HTR-8/SVneo (cell line): ENCODE measurements around the gene ZNF77.
A peak's percentile ranks its signal among the peaks of the same experiment; 100 is the strongest.
"Not testable (repeated sequence)": the region's sequence is repeated elsewhere in the genome, so short reads cannot be mapped to it uniquely, and the experiment has no call there.

Source experiments
- DNase-seq: peaks from one replicate; pipeline ENCODE4 v3.0.0; 2011; ENCODE audit warnings: low spot score, mixed read lengths; ENCODE audit not compliant: insufficient read length
- FAIRE-seq: peaks from 2 replicates; lab custom pipeline; 2011; peaks lifted over from hg19 to GRCh38; lab: Jason Lieb, UNC

ZNF77 gene

GRCh38 chr19:2944775-2945574, at the start of gene ZNF77:
TSS of gene ZNF77 (minus strand) at chr19:2944971. CDS start at chr19:2944840, 131 bp downstream.
- peak; percentile 83 for FAIRE-seq

DNA sequence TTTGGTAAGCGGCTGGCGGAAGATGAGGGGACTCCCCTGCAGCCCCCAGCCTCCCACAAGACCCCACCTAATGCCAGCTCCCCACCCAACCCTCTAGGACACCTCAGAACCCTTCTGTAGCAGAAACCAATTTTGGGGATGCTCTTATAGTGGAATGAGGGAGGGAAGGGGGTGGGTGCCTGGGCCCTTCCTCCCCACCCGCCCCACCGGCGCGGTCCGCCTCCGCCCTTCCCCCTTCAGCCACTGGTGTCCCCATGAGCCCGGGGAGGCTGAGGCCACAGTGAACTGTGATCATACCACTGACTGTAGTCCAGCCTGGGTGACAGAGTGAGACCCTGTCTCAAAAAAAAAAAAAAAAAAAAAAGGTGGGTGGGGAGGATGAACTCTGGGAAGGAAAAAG, 48.8 kb upstream of the ZNF77 start:
- FAIRE-seq (no peak), DNase-seq (no peak)

More at GRCh38 chr19:2944775-2945574, at the start of gene ZNF77:
- DNase-seq: peak; percentile 99

- FAIRE-seq (no peak), DNase-seq (no peak)
Observed at GRCh38 chr19:2992958-2993357, 48.2 kb upstream of the ZNF77 start.

DNA sequence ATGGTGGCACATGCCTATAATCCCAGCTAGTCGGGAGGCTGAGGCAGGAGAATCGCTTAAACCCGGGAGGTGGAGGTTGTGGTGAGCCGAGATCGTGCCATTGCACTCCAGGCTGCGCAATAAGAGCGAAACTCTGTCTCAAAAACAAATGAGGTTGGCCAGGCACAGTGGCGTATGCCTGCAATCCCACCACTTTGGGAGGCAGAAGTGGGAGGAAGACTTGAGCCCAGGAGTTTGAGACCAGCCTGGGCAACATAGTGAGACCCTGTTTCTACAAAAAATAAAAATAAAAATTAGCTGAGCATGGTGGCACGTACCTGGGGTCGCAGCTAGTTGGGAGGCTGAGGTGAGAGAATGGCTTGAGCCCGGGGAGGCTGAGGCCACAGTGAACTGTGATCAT, 47.6 kb upstream of the ZNF77 start:
- FAIRE-seq, DNase-seq: not testable (repeated sequence)

DNA sequence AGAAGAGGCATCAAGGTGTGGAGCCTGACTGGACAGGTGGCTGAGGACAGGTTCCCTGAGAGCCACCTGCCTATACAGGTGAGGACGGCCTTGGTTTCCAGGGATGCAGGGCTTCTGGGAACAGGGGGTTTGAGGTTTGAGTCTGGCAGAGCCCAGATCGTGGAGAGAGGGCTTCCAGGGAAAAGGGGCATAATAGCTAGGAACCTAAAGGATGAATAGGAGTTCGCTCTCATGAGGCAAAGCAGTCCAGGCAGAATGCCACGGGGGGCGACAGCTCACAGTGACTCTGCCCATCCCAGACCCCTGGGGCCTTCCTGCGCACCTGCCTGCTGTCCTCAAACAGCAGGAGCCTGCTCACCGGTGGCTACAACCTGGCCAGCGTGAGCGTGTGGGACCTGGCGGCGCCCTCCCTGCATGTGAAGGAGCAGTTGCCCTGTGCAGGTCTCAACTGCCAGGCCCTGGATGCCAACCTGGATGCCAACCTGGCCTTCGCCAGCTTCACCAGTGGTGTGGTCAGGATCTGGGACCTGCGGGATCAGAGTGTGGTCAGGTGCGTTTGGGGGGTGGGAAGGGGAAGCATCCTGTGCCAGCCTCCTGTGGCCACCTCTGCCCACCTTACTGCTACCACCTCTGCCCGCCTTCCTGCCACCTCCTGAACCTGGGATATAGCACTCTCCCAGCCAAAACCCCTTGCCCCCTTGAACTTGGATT, 44.6 kb upstream of the ZNF77 start:
- DNase-seq: no peak
- no peak for FAIRE-seq

DNA sequence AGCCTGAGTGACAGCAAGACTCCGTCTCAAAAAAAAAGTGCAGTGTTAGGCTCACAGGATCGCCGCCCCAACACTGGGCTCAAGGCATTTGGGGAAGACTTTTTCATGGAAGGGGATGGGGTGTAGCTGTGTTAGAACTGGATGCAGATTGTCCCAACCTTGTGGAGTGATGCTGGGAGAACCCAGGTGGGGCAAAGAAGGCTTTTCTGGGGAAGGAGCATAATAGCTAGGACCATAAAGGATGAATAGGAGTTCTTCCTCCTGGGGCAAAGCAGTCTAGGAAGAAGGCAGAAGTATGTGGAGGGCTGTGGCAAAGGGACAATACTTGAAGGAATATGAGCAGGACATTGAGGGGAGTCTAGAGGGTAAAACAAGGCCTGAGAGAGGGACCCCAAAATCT, 43.8 kb upstream of the ZNF77 start:
- DNase-seq (no peak), FAIRE-seq (no peak)

DNA sequence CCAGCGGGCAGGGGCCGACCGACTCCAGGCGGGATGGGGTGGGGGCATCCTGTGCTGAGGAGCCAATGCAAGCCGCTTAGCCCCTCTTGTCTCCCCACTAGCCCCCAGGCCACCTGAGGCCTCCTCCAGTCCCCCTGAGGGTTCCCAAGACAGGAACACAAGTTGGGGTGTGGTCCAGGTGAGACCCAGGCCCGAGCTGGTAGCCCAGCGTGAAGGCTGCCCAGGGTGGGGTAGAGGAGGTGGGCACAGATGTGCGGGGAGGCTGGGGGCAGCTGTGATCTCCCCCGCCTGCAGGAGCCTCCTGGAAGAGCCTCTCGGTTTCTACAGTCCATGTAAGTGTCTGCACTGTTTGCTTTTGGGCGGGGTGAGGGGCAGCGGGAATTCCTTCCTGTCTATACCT, 43.0 kb upstream of the ZNF77 start:
- DNase-seq: no peak
- FAIRE-seq: no peak

GRCh38 chr19:2986951-2987524, 42.3 kb upstream of the ZNF77 start:
- FAIRE-seq (no peak), DNase-seq (no peak)

GRCh38 chr19:2984215-2984528, 39.4 kb upstream of the ZNF77 start:
- DNase-seq (no peak), FAIRE-seq (no peak)

DNA sequence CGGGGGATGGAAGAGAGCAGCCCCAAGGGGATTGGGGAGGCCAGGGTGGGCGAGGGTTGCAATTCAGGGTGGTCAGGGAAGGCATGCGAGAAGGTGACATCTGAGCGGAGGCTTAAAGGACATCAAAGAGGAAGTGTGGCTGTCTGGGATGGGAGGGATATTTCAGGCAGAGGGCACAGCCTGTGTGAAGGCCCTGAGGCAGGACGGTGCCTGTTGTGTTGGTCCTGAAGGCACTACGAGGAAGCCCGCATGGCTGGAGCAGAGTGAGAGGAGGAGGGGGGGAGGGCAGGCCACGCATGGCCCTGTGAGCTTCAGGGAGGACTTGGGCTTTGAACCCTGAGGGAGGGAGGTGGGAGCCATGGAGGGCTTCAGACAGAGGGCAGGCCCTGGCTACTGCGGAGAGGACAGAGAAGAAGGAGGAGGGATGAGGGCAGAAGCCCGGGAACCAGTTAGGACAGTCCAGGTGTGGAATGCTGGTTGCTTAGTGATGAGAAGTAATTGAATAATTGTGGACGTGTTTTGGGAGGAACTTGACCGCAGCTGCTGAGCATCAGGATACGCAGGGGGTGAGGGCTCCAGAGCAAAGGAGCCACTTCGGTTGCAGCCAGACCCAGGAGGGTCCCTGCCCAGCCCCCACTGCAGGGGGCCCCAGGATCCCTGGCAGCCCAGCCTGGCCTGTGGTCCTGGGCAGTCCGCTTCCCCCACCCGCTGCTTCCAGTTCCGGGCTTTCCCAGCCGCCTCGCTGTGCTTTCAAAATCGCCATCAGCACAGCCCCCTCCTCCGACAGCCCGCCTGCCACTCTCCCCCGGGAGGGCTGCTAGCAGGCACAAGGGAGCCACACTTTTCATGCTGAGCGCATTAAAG, 38.8 kb upstream of the ZNF77 start:
- DNase-seq: no peak
- FAIRE-seq: no peak

DNA sequence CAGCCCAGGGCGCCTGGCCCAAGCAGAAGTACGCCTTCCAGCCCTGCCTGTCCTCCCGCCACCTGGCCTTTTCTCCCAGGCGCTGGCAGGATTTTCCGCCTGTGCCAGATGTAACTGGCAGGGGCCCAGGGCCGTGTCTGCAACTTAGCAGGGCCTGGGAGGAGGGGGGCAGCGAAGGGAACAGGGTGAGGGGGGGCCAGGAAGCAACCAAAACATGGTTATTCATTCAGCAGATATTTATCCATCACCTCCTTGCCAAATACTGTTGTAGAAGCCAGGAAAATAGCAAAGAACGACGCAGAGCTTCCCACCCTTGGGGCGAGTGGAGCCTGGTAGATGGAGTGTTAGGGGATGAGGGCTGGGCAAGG, 38.2 kb upstream of the ZNF77 start:
- FAIRE-seq: no peak
- DNase-seq: no peak

GRCh38 chr19:2982561-2982960, 37.8 kb upstream of the ZNF77 start:
- FAIRE-seq (no peak), DNase-seq (no peak)

GRCh38 chr19:2981898-2982297, 37.1 kb upstream of the ZNF77 start:
- no peak for FAIRE-seq
- DNase-seq: no peak

DNA sequence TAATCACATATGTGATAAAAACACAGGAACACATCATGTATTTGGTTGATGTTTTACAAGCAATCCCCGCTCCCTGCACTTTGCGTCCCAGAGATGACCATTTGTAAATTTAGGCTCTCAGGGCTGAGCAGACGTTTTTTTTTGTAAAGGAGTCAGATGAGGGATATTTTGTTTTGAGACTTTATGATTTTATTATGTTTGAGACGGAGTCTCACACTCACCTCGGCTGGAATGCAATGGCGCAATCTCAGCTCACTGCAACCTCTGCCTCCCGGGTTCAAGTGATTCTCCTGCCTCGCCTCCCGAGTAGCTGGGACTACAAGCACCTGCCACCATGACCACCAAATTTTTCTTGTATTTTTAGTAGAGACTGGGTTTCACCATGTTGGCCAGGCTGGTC, 34.0 kb upstream of the ZNF77 start:
- no peak for DNase-seq
- FAIRE-seq: no peak

DNA sequence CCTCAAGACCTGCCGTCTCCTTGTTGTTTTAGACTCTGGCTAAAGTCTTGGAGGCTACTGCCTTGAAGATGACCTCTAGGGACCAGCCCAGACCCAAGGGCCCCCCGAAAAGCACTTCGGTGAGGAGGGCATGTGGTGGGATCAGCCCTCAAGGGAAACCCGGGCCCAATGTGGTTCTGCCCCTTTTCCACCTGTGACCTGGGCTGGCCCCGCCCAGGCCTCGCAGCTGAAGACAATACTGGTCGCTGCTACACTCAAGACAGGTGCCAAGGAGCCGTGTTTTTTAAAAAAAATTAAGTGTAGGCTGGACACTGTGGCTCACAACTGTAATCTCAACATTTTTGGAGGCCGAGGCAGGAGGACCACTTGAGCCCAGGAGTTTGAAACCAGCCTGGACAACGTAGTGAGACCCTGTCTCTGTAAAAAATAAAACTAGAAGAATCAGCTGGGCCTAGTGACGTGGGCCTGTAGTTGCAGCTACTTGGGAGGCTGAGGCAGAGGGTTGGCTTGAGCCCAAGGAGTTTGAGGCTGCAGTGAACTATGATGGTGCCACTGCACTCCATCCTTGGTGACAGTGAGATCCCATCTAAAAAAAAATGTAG, 33.5 kb upstream of the ZNF77 start:
- DNase-seq (no peak), FAIRE-seq (no peak)

GRCh38 chr19:2977746-2978138, 33.0 kb upstream of the ZNF77 start:
- no peak for DNase-seq
- FAIRE-seq: no peak

GRCh38 chr19:2977001-2977745, 32.4 kb upstream of the ZNF77 start, which contains the start of gene TLE6:
TSS of gene TLE6 (plus strand) at chr19:2977564. CDS start at chr19:2978234, 670 bp downstream.
- DNase-seq (peak; percentile 97), FAIRE-seq (peak; percentile 49)

DNA sequence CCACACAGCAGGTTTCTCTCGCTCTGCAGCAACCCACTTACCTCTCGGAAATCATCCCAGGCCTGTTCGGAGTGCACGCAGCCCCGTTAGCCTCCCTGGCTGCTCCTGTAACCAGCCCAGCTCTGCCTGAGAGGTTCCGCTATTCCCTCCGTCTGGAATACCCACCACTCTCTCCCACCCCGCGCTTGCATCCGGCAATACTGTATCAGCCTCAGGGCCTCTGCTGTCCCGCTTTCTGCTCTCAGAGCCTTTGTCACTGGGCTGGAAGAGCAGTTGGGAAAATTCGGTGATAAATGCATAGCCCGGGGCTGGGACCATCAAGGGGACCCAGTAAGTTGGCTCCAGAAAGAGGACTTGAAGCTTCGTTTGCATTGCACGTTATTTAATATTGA, 31.8 kb upstream of the ZNF77 start:
- FAIRE-seq (no peak), DNase-seq (no peak)

- DNase-seq: no peak
- no peak for FAIRE-seq
Observed at GRCh38 chr19:2974342-2975041, 29.7 kb upstream of the ZNF77 start.
